Dedifferentiated amniotic fluid mesenchymal stem cell (primary cell): ENCODE data around the gene CDK15.

ENCODE experiments used
- DNase-seq: peaks from one replicate; pipeline ENCODE4 v3.0.0-alpha.2; 2016; ENCODE audit errors: extremely low spot score

Gene CDK15

GRCh38 chr2:201938156-201938775 is 131.9 kb downstream of the CDK15 start:
- DNase-seq, result no peak

- DNase-seq, result no peak
These were observed 132.4 kb downstream of the CDK15 start for GRCh38 chr2:201938781-201939180.

- DNase-seq, result no peak
These were observed 133.2 kb downstream of the CDK15 start for GRCh38 chr2:201939453-201939941.

GRCh38 chr2:201942531-201942930 is 136.2 kb downstream of the CDK15 start:
- DNase-seq, result no peak
